Spleen (tissue), 11 donors: ENCODE results near the gene TCF3. TPM values are rescaled to one million over a fixed set of nuclear protein-coding genes. Genes with fewer than 3 reads are reported as not detected.
A peak's percentile ranks its signal among the peaks of the same experiment; 100 is the strongest.

Experiments used
- DNase-seq: peaks from one replicate; pipeline ENCODE4 v3.0.0-alpha.2; 2020
- H3K27ac ChIP-seq, 8 donors: fragments of 200-600 bp; sonication (generic) in 7 of 8; 1 replicate in 4 of 8; 2 replicates in 4 of 8; pipeline versions ENCODE4 v1.5.0 to v1.8.0; 2016 to 2021; ENCODE audit warnings: inconsistent platforms in 4 of 8, mild to moderate bottlenecking in 4 of 8, moderate library complexity in 1 of 8
- H3K27me3 ChIP-seq, 7 donors: fragments of 200-600 bp; sonication (generic) in 6 of 7; replicated peaks in 1 of 7; 1 replicate in 4 of 7; 2 replicates in 3 of 7; pipeline versions ENCODE4 v1.5.0 to v1.8.0; 2016 to 2021; ENCODE audit warnings: inconsistent platforms in 3 of 7, mild to moderate bottlenecking in 1 of 7
- H3K36me3 ChIP-seq, 6 donors: fragments of 200-600 bp; sonication (generic) in 5 of 6; 1 replicate in 4 of 6; 2 replicates in 2 of 6; pipeline versions ENCODE4 v1.5.0 to v1.8.0; 2016 to 2021; ENCODE audit warnings: inconsistent platforms in 2 of 6
- H3K4me1 ChIP-seq, 6 donors: fragments of 200-600 bp; sonication (generic) in 5 of 6; 1 replicate in 3 of 6; 2 replicates in 3 of 6; pipeline versions ENCODE4 v1.5.0 to v1.8.0; 2016 to 2021; ENCODE audit warnings: inconsistent platforms in 3 of 6
- H3K4me3 ChIP-seq, 8 donors: fragments of 200-600 bp; sonication (generic) in 7 of 8; 1 replicate in 4 of 8; 2 replicates in 4 of 8; pipeline versions ENCODE4 v1.5.0 to v1.8.0; 2016 to 2021; ENCODE audit warnings: inconsistent platforms in 4 of 8, mild to moderate bottlenecking in 4 of 8, moderate library complexity in 2 of 8
- H3K9me3 ChIP-seq, 8 donors: fragments of 200-600 bp; sonication (generic) in 7 of 8; 1 replicate in 4 of 8; 2 replicates in 4 of 8; pipeline versions ENCODE4 v1.5.0 to v1.8.0; 2016 to 2021; ENCODE audit warnings: inconsistent platforms in 4 of 8
- CTCF ChIP-seq, 11 experiments: fragments of 200-600 bp in 7 of 11; fragments of 450-650 bp in 4 of 11; sonication (generic) in 4 of 11; IDR thresholded peaks in 8 of 11; conservative IDR thresholded peaks in 3 of 11; 1 replicate in 7 of 11; 2 replicates in 4 of 11; pipeline versions ENCODE4 v1.4.0 to v1.8.0; 2016 to 2021; ENCODE audit warnings: antibody characterized with exemption in 11 of 11, inconsistent platforms in 4 of 11, mild to moderate bottlenecking in 1 of 11
- POLR2A ChIP-seq, 3 donors: fragments of 450-650 bp; IDR thresholded peaks; one replicate each; pipeline ENCODE4 v1.5.1; 2017; ENCODE audit warnings: antibody characterized with exemption in 3 of 3, mild to moderate bottlenecking in 1 of 3
- POLR2AphosphoS5 ChIP-seq, 3 donors: sonication (generic); formaldehyde crosslinking; IDR thresholded peaks; one replicate each; pipeline ENCODE4 v1.5.1; 2017; ENCODE audit warnings: antibody characterized with exemption in 3 of 3
- WGBS, 5 donors: extraction: QIAGEN DNeasy Blood & Tissue Kit in 3 of 5; methylation state at CpG; one replicate each; pipeline versions ENCODE4 v1.1.5 to v1.1.7; 2013 to 2018; 5-methylcytosine and 5-hydroxymethylcytosine counted together
- intact Hi-C: fragments of 100-400 bp; cut with DNase I; formaldehyde crosslinking; loops from one replicate; pipeline ENCODE4 v1.15.0; 2023; ENCODE audit warnings: low total_unique reads
- polyA plus RNA-seq, 3 donors: library from polyadenylated mRNA; stranded (reverse); fragments of 200-250 nt; gene quantifications; one replicate each; pipeline ENCODE4 v1.2.1, GENCODE V29; 2013
- total RNA-seq, 7 donors: library from RNA; depleted of rRNA in 3 of 7; stranded (reverse); fragments of >200 nt in 3 of 7; fragmentation: NEBNext Ultra II Directional in 4 of 7; extraction: Animal tissue kit (Norgen Biotek cat#: 25700) in 4 of 7; gene quantifications; one replicate each; pipeline versions ENCODE4 v1.1.0 to v1.2.1, GENCODE V29; 2016 to 2021
- donor health status: healthy with polysubstance abuse.
- donor health status: DM: no; HTN: no; CAD: no; lungs with moderate emphysema.
- donor health status: DM: no; HTN: no; CAD: no.
- donor health status: Bipolar disorder and iron deficiency.
- donor health status: healthy.
- donor health status: DM: no; HTN: no; CAD: no.
- donor health status: DM: yes; HTN: yes; CAD: no.

Gene TCF3
- total and polyA plus RNA-seq, 10 donors: 79.2 to 135 (median 100) TPM

- WGBS, 5 donors: 75 to 84% (median 80%) methylated on average over 7 to 9 of the region's 9 CpGs
- Histone ChIP-seq H3K4me3 (no peak overlapping the region), H3K9me3 (no peaks in the 10 kb centered on the region), H3K36me3 (peaks cover 0 to 87% (median 63%) of the 10 kb centered on the region in 6 donors), H3K27ac (no peak overlapping the region), H3K27me3 (no peaks in the 10 kb centered on the region), H3K4me1 (peaks cover 14 to 43% (median 34%) of the 10 kb centered on the region in 6 donors)
- intact Hi-C loops: no loop called here
- DNase-seq: no peak
- no peak for TF ChIP-seq POLR2A (IDR thresholded peaks at IDR 0.05)
- peak in 1 of 3 donors; percentile 32 for TF ChIP-seq POLR2AphosphoS5 (IDR thresholded peaks at IDR 0.05)
These were observed 39.3 kb downstream of the TCF3 start for GRCh38 chr19:1613146-1613545.

GRCh38 chr19:1612114-1613086, 40.0 kb downstream of the TCF3 start:
- no peak for DNase-seq
- intact Hi-C loops: no loop called here
- Histone ChIP-seq H3K4me1 (peaks cover 14 to 43% (median 28%) of the 10 kb centered on the region in 6 donors), H3K36me3 (peaks cover 0 to 80% (median 56%) of the 10 kb centered on the region in 6 donors), H3K27ac (no peak overlapping the region), H3K4me3 (no peak overlapping the region), H3K27me3 (no peaks in the 10 kb centered on the region), H3K9me3 (no peaks in the 10 kb centered on the region)
- no peak for TF ChIP-seq CTCF (IDR thresholded peaks at IDR 0.05 in 8 of 11, conservative IDR thresholded peaks at IDR 0.05 in 3 of 11)
- TF ChIP-seq POLR2AphosphoS5 (IDR thresholded peaks at IDR 0.05): peak in 1 of 3 donors; percentile 46
- 90 to 95% (median 94%) methylated on average over 38 to 39 of the region's 39 CpGs for WGBS, 5 donors

GRCh38 chr19:1611353-1611752, 41.1 kb downstream of the TCF3 start:
- Histone ChIP-seq H3K4me3 (no peak overlapping the region), H3K36me3 (peaks cover 0 to 69% (median 53%) of the 10 kb centered on the region in 6 donors), H3K27ac (no peak overlapping the region), H3K9me3 (no peaks in the 10 kb centered on the region), H3K27me3 (no peaks in the 10 kb centered on the region), H3K4me1 (peaks cover 16 to 43% (median 25%) of the 10 kb centered on the region in 6 donors)
- intact Hi-C loops: no loop called here
- no peak for DNase-seq
- WGBS, 5 donors: 92 to 98% (median 94%) methylated on average over 15 of the region's 15 CpGs
- TF ChIP-seq CTCF (IDR thresholded peaks at IDR 0.05 in 8 of 11, conservative IDR thresholded peaks at IDR 0.05 in 3 of 11): no peak
- TF ChIP-seq POLR2AphosphoS5 (IDR thresholded peaks at IDR 0.05): peak in 1 of 3 donors; percentile 21
- no peak for TF ChIP-seq POLR2A (IDR thresholded peaks at IDR 0.05)

GRCh38 chr19:1610579-1610978, 41.8 kb downstream of the TCF3 start:
- Histone ChIP-seq H3K4me3 (no peak overlapping the region), H3K27me3 (no peaks in the 10 kb centered on the region), H3K27ac (no peak overlapping the region), H3K9me3 (no peaks in the 10 kb centered on the region), H3K4me1 (peaks cover 19 to 51% (median 31%) of the 10 kb centered on the region in 6 donors), H3K36me3 (peaks cover 0 to 62% (median 46%) of the 10 kb centered on the region in 6 donors)
- DNase-seq: no peak
- 64 to 80% (median 77%) methylated on average over 6 to 11 of the region's 11 CpGs for WGBS, 5 donors
- no peak for TF ChIP-seq POLR2A (IDR thresholded peaks at IDR 0.05)
- no peak for TF ChIP-seq CTCF (IDR thresholded peaks at IDR 0.05 in 8 of 11, conservative IDR thresholded peaks at IDR 0.05 in 3 of 11)
- no peak for TF ChIP-seq POLR2AphosphoS5 (IDR thresholded peaks at IDR 0.05)
- intact Hi-C loops: no loop called here
